ENCODE results near the gene PTPRC.
"Not testable (repeated sequence)": the region's sequence is repeated elsewhere in the genome, so short reads cannot be mapped to it uniquely, and the experiment has no call there.

Gene PTPRC

GRCh38 chr1:198638894-198639635 lies at the start of gene PTPRC:
Gene PTPRC (plus strand): TSS chr1:198639040. CDS start chr1:198639269, 229 bp downstream.
- no peak for TF ChIP-seq SUZ12 (IDR thresholded peaks at IDR 0.05; ENCODE audit: extremely low read depth, insufficient read depth, insufficient read length)
- no peak for TF ChIP-seq YY1 (IDR thresholded peaks at IDR 0.05; ENCODE audit: insufficient read depth, insufficient read length)
- TF ChIP-seq ZNF274 (IDR thresholded peaks at IDR 0.05; ENCODE audit: low read depth, low read length) = no peak
- DNase-seq (ENCODE audit: low read depth, low spot score) = no peak
- Histone ChIP-seq H3K9me3 (ENCODE audit: insufficient read depth, low read length) (no peaks in the 10 kb centered on the region), H3K9ac (ENCODE audit: insufficient read length, low read depth) (no peak within 1 kb of the TSS), H3K4me1 (ENCODE audit: insufficient read depth, insufficient read length) (no peaks in the 10 kb centered on the region), H3K36me3 (ENCODE audit: insufficient read depth, insufficient read length, low read length) (no peaks in the 10 kb centered on the region), H3K4me3 (ENCODE audit: insufficient read length, low read depth) (no peak within 1 kb of the TSS), H3K27me3 (ENCODE audit: insufficient read depth, insufficient read length) (no peaks in the 10 kb centered on the region)

DNA sequence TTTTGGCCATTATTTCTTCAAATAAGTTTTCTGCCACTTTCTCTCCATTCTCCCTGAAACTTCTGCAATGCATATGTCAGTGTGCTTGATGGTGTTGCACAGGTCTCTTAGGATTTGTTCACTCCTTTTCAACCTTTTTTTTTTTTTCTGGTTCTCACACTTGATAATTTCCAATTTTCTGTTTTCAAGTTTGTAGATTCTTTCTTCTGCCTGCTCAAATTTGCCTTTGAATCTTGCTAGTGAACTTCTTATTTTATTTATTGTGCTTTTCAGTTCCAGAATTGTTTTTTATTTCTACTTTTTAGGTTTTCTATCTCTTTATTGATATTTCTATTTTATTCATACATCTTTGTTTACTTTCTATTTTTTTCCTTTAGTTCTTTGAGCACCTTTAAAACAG lies 48.4 kb upstream of the PTPRC start:
- no peak overlapping the region for H3K9ac ChIP-seq (ENCODE audit: insufficient read length, low read depth)
- H3K4me1 ChIP-seq (ENCODE audit: insufficient read depth, insufficient read length) = no peaks in the 10 kb centered on the region
- H3K4me3 ChIP-seq (ENCODE audit: insufficient read length, low read depth) = no peak overlapping the region
- H3K36me3 ChIP-seq (ENCODE audit: insufficient read depth, insufficient read length, low read length) = no peaks in the 10 kb centered on the region
- peaks cover 11% of the 10 kb centered on the region; the same call in 1 of the 2 replicates for H3K9me3 ChIP-seq (ENCODE audit: insufficient read depth, low read length)
- no peak for DNase-seq (ENCODE audit: low read depth, low spot score)
- TF ChIP-seq ZNF274 (IDR thresholded peaks at IDR 0.05; ENCODE audit: low read depth, low read length) (no peak), YY1 (IDR thresholded peaks at IDR 0.05; ENCODE audit: insufficient read depth, insufficient read length) (no peak), SUZ12 (IDR thresholded peaks at IDR 0.05; ENCODE audit: extremely low read depth, insufficient read depth, insufficient read length) (no peak)
- H3K27me3 ChIP-seq (ENCODE audit: insufficient read depth, insufficient read length) = no peaks in the 10 kb centered on the region

DNA sequence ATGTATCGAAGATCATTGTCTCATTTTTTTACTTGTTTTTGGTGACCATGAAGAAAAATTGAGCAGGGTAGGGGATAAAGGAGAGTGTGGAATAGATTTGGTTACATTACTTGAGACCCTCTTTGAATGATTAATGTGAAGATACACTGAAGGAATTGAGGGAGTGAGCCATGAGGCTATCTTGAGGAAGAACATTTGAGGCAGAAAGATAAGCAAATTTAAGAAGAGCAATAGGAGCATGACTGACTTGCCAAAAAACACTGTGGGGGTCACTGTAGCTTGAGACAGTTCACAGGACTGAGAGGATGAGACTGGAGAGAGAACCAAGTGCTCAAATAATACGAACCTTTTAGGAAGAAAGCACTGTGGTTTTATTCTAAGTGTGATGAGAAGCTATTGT lies 43.1 kb upstream of the PTPRC start:
- no peak for DNase-seq (ENCODE audit: low read depth, low spot score)
- Histone ChIP-seq H3K4me1 (ENCODE audit: insufficient read depth, insufficient read length) (no peaks in the 10 kb centered on the region), H3K9ac (ENCODE audit: insufficient read length, low read depth) (no peak overlapping the region)

DNA sequence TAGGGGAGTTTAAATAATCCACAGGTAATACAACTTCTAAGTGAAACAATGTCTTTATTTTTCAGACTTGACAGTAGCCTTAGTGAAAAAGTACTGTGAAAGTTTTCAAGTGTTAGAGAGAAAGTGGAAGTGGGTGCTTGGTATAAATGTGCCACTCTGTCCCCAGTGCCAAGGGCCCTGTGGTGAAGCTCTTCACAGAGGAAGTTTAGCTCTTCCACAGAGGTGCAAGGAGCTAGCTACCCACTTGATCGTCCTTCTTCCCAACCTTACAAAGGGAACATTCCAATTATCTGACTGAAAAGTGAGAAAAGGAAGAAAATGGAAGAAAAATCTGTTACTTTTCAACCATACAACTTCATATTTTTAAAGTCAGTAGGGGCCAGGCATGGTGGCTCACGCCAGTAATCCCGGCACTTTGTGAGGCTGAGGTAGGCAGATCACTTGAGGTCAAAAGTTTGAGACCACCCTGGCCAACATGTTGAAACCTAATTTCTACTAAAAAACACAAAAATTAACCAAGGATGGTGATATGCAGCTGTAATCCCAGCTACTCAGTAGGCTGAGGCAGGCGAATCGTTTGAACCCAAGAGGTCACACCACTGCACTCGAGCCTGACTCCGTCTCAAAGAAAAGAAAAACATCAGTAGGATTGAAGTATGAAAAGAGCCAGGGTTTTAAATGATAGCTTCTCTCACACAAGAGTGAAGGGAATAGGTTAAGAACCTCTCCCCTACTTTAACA lies 41.0 kb upstream of the PTPRC start:
- Histone ChIP-seq H3K9me3 (ENCODE audit: insufficient read depth, low read length) (peaks cover 16% of the 10 kb centered on the region; the same call in 1 of the 2 replicates), H3K9ac (ENCODE audit: insufficient read length, low read depth) (no peak overlapping the region), H3K4me1 (ENCODE audit: insufficient read depth, insufficient read length) (no peaks in the 10 kb centered on the region), H3K27me3 (ENCODE audit: insufficient read depth, insufficient read length) (no peaks in the 10 kb centered on the region), H3K36me3 (ENCODE audit: insufficient read depth, insufficient read length, low read length) (no peaks in the 10 kb centered on the region), H3K4me3 (ENCODE audit: insufficient read length, low read depth) (no peak overlapping the region)
- TF ChIP-seq YY1 (IDR thresholded peaks at IDR 0.05; ENCODE audit: insufficient read depth, insufficient read length) (no peak), SUZ12 (IDR thresholded peaks at IDR 0.05; ENCODE audit: extremely low read depth, insufficient read depth, insufficient read length) (no peak), ZNF274 (IDR thresholded peaks at IDR 0.05; ENCODE audit: low read depth, low read length) (no peak)
- DNase-seq (ENCODE audit: low read depth, low spot score) = no peak

More for the DNA sequence above, 43.1 kb upstream of the PTPRC start:
- Histone ChIP-seq H3K9me3 (ENCODE audit: insufficient read depth, low read length) (peaks cover 12% of the 10 kb centered on the region; the same call in 1 of the 2 replicates), H3K27me3 (ENCODE audit: insufficient read depth, insufficient read length) (no peaks in the 10 kb centered on the region), H3K36me3 (ENCODE audit: insufficient read depth, insufficient read length, low read length) (no peaks in the 10 kb centered on the region), H3K4me3 (ENCODE audit: insufficient read length, low read depth) (no peak overlapping the region)
- no peak for TF ChIP-seq ZNF274 (IDR thresholded peaks at IDR 0.05; ENCODE audit: low read depth, low read length)
- TF ChIP-seq SUZ12 (IDR thresholded peaks at IDR 0.05; ENCODE audit: extremely low read depth, insufficient read depth, insufficient read length) = no peak
- no peak for TF ChIP-seq YY1 (IDR thresholded peaks at IDR 0.05; ENCODE audit: insufficient read depth, insufficient read length)

DNA sequence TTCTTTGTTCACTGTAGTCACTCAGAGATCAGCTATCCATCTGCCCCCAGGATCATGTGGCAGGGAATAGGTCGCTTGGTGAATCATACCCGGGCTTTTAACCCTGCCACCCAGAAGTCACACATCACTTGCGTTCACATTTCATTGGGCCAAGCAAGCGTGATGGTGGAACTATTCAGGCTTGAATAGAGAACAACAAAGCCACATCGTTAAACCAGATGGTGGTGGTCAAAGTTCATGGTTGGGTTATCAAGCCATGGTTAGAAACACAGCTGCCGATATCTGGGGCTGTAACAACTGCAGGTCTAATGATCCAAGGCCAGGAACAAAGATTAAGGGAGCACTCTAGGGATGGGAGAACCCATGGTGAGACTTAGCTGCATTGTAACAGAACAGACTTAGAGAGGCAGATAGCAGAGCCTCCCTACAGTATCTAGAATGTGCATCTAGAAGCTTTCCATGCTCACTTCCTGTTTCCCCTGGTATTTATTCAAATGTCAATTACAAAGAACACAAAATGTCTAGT lies 40.0 kb upstream of the PTPRC start:
- H3K9me3 ChIP-seq (ENCODE audit: insufficient read depth, low read length) = peaks cover 16% of the 10 kb centered on the region; the same call in 1 of the 2 replicates
- no peak for DNase-seq (ENCODE audit: low read depth, low spot score)

GRCh38 chr1:198599749-198600148 lies 39.1 kb upstream of the PTPRC start:
- Histone ChIP-seq H3K36me3 (ENCODE audit: insufficient read depth, insufficient read length, low read length) (no peaks in the 10 kb centered on the region), H3K27me3 (ENCODE audit: insufficient read depth, insufficient read length) (no peaks in the 10 kb centered on the region), H3K9me3 (ENCODE audit: insufficient read depth, low read length) (peaks cover 16% of the 10 kb centered on the region; the same call in 1 of the 2 replicates), H3K9ac (ENCODE audit: insufficient read length, low read depth) (no peak overlapping the region), H3K4me1 (ENCODE audit: insufficient read depth, insufficient read length) (no peaks in the 10 kb centered on the region), H3K4me3 (ENCODE audit: insufficient read length, low read depth) (no peak overlapping the region)
- DNase-seq (ENCODE audit: low read depth, low spot score) = no peak
- TF ChIP-seq SUZ12 (IDR thresholded peaks at IDR 0.05; ENCODE audit: extremely low read depth, insufficient read depth, insufficient read length) = no peak
- TF ChIP-seq ZNF274 (IDR thresholded peaks at IDR 0.05; ENCODE audit: low read depth, low read length) = no peak
- no peak for TF ChIP-seq YY1 (IDR thresholded peaks at IDR 0.05; ENCODE audit: insufficient read depth, insufficient read length)

More for the DNA sequence above, 40.0 kb upstream of the PTPRC start:
- Histone ChIP-seq H3K4me1 (ENCODE audit: insufficient read depth, insufficient read length) (no peaks in the 10 kb centered on the region), H3K27me3 (ENCODE audit: insufficient read depth, insufficient read length) (no peaks in the 10 kb centered on the region), H3K4me3 (ENCODE audit: insufficient read length, low read depth) (no peak overlapping the region), H3K9ac (ENCODE audit: insufficient read length, low read depth) (no peak overlapping the region), H3K36me3 (ENCODE audit: insufficient read depth, insufficient read length, low read length) (no peaks in the 10 kb centered on the region)
- no peak for TF ChIP-seq YY1 (IDR thresholded peaks at IDR 0.05; ENCODE audit: insufficient read depth, insufficient read length)
- TF ChIP-seq SUZ12 (IDR thresholded peaks at IDR 0.05; ENCODE audit: extremely low read depth, insufficient read depth, insufficient read length) = no peak
- TF ChIP-seq ZNF274 (IDR thresholded peaks at IDR 0.05; ENCODE audit: low read depth, low read length) = no peak

DNA sequence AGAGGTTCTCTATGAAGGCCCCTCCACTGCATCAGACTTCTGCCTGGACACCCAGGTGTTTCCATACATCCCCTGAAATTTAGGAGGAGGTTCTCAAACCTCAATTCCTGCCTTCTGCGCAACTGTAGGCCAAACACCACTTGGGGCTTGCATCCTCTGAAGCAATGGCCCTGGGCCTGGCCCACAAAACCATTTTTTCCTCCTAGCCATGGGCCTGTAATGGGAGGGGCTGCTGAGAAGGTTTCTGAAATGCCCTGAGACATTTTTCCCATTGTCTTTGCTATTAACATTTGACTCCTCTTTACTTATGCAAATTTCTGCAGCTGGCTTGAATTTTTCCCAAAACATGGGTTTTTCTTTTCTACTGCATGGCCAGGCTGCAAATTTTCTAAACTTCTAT lies 37.9 kb upstream of the PTPRC start:
- no peaks in the 10 kb centered on the region for H3K36me3 ChIP-seq (ENCODE audit: insufficient read depth, insufficient read length, low read length)
- H3K9ac ChIP-seq (ENCODE audit: insufficient read length, low read depth) = no peak overlapping the region
- TF ChIP-seq SUZ12 (IDR thresholded peaks at IDR 0.05; ENCODE audit: extremely low read depth, insufficient read depth, insufficient read length) = no peak
- H3K4me3 ChIP-seq (ENCODE audit: insufficient read length, low read depth) = no peak overlapping the region
- DNase-seq (ENCODE audit: low read depth, low spot score) = peak; percentile 20
- no peaks in the 10 kb centered on the region for H3K27me3 ChIP-seq (ENCODE audit: insufficient read depth, insufficient read length)
- H3K4me1 ChIP-seq (ENCODE audit: insufficient read depth, insufficient read length) = no peaks in the 10 kb centered on the region
- peaks cover 16% of the 10 kb centered on the region; the same call in 1 of the 2 replicates for H3K9me3 ChIP-seq (ENCODE audit: insufficient read depth, low read length)

GRCh38 chr1:198601310-198601709 lies 37.5 kb upstream of the PTPRC start:
- not testable (repeated sequence) for H3K27me3 ChIP-seq (ENCODE audit: insufficient read depth, insufficient read length); H3K9ac ChIP-seq (ENCODE audit: insufficient read length, low read depth); H3K36me3 ChIP-seq (ENCODE audit: insufficient read depth, insufficient read length, low read length); DNase-seq (ENCODE audit: low read depth, low spot score); H3K4me1 ChIP-seq (ENCODE audit: insufficient read depth, insufficient read length); H3K4me3 ChIP-seq (ENCODE audit: insufficient read length, low read depth)
- H3K9me3 ChIP-seq (ENCODE audit: insufficient read depth, low read length) = peaks cover 16% of the 10 kb centered on the region; the same call in 1 of the 2 replicates
